ENCODE data around the gene CEACAM16. TPM values are rescaled to one million over a fixed set of nuclear protein-coding genes. Genes with fewer than 3 reads are reported as not detected.

The CEACAM16 gene, protein sequence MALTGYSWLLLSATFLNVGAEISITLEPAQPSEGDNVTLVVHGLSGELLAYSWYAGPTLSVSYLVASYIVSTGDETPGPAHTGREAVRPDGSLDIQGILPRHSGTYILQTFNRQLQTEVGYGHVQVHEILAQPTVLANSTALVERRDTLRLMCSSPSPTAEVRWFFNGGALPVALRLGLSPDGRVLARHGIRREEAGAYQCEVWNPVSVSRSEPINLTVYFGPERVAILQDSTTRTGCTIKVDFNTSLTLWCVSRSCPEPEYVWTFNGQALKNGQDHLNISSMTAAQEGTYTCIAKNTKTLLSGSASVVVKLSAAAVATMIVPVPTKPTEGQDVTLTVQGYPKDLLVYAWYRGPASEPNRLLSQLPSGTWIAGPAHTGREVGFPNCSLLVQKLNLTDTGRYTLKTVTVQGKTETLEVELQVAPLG
- total RNA-seq, result not detected

DNA sequence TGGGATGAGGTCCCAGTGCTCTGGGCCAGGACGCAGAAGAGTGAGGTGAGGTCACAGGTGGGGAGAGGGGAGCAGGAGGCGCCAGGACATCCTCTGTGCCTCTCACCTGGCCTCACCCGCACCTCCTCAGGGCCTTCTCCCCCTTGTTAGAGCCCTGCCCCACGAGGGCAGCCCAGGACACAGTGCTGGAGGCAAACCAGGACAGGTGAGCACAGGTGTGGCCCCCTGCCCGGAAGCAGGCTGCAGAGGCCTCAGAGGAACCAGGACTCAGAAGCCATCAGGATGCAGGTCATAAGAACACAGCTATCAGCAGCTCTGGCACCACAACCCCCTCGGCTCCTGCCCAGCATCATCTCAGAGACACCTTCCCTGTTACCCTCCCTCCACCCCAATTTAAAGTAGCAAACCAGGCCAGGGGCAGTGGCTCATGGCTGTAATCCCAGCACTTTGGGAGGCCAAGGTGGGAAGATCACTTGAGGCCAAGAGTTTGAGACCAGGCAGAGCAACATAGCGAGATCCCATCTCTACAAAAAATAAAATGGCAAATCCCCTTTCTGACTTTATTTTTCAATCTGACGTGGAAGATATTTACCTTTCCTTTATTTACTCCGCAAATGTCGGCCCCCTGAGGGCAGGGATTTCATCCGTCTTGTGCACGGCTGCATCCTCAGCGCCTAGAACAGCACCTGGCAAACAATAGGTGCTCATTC is at the start of gene CEACAM16:
CEACAM16 (plus strand) TSS at position 660 of the 710 bp plus-strand sequence. CDS start 2,306 bp downstream, outside the sequence.
- Mint-ChIP-seq H3K9me3 (no peaks in the 10 kb centered on the region), H3K36me3 (no peaks in the 10 kb centered on the region), H3K27ac (no peak within 1 kb of the TSS)
- DNase-seq (ENCODE audit: low spot score in 2 of 2) (no peak), ATAC-seq (no peak)

DNA sequence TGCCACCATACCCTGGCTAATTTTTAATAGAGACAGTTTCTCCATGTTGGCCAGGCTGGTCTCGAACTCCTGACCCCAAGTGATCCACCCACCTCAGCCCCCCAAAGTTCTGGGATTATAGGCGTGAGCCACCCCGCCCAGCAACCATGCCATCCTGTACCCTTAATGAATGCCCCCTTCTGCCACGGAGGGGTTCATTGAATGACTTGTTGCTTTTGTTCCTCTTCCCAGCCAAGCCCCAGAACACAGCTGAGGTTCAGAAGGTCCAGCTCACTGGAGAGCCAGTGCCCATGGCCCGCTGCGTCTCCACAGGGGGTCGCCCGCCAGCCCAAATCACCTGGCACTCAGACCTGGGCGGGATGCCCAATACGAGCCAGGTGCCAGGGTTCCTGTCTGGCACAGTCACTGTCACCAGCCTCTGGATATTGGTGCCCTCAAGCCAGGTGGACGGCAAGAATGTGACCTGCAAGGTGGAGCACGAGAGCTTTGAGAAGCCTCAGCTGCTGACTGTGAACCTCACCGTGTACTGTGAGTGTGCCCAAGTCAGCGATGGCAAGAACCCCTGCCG is 49.3 kb upstream of the CEACAM16 start:
- no peak for ATAC-seq
- no peak for DNase-seq (ENCODE audit: low spot score in 2 of 2)
- Mint-ChIP-seq H3K9me3 (no peaks in the 10 kb centered on the region), H3K27ac (peak overlapping the region; percentile 5 to 31), H3K36me3 (peaks cover 0 to 6% of the 10 kb centered on the region in 2 donors)

DNA sequence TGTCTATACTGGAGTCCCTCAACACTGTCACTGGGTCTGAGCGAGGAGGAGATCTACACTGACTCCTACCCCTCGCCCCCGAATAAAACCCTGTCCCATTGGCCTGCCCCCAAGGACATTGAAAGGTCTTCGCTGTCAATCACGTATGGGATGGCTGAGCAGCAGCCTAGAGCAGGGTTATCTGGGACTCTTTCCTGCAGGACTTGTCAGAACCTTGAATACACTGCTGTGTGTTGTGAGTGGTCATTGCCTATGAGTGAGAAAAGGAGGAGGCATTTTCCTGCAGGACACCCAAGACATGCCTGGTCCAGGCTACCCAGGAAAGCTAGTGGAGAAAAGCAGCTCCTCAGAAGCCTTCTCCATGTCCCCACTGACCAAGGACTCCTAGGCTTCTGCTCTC is 45.6 kb upstream of the CEACAM16 start:
- ATAC-seq (no peak), DNase-seq (ENCODE audit: low spot score in 2 of 2) (no peak)
- Mint-ChIP-seq H3K27ac (no peak overlapping the region), H3K9me3 (no peaks in the 10 kb centered on the region), H3K36me3 (peaks cover 0 to 5% of the 10 kb centered on the region in 2 donors)

DNA sequence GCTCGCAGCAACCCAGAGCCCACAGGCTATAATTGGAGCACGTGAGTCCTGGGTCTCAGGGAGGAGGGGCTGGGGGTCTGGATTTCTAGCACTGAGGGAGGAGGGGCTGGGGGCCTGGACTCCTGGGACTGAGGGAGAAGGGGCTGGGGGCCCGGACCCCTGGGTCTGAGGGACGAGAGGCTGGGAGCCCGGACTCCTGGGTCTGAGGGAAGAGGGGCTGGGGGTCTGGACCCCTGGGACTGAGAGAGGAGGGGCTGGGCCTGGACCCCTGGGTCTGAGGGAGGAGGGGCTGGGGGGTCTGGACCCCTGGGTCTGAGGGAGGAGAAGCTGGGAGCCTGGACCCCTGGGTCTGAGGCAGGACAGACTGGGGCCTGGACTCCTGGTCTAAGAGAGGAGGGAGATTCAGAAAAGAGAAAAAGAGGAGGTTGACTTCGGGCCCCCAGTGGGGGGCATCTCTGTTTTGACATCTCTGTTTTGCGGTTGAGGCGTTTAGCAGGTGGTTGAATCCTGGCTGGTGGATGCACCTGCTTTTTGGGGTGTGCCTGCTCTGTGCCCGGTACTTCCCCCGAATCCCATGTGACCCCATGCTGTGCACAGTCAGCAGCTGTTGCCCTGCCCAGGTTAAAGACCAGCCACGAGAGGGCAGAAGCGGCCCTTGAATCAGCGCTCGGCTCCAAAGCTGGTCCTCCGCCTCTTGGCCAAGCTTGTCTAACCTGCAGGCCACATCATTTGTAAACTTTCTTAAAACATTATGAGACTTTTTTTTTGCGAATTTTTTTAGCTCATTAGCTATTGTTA is 44.8 kb upstream of the CEACAM16 start:
- DNase-seq (ENCODE audit: low spot score in 2 of 2), result peak; percentile 69 to 74
- peak overlapping the region in 1 of 2 donors; percentile 24 for H3K27ac Mint-ChIP-seq
- no peaks in the 10 kb centered on the region for H3K9me3 Mint-ChIP-seq
- ATAC-seq, result peak; percentile 90 to 96
- H3K36me3 Mint-ChIP-seq, result peaks cover 0 to 5% of the 10 kb centered on the region in 2 donors

DNA sequence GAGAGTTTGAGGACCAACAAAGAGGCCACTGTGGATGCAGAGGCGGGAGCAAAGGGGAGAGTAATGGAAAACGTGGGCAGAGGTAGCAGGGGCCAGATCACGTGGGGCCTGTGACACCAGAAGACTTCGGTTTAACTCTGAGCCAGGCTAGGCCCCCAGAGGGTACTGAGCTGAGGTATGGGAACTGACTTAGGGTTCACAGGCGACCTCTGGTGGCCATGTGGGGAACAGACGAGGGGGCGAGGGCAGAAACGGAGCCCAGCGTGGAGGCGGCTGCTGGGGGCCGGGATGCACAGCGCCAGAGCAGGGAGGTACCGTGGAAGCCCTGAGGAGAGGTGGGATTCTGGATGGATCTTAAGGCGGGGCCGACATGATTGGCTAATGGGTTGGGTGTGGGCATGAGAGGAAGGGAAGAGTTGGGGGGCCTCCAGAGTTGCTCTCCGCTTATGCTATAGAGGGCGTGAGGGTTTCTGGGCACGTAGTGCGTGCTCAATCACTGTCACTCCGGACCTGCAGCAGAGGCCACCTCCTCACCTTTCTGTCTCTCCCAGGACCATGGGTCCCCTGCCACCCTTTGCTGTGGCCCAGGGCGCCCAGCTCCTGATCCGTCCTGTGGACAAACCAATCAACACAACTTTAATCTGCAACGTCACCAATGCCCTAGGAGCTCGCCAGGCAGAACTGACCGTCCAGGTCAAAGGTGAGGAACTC is 41.6 kb upstream of the CEACAM16 start:
- DNase-seq (ENCODE audit: low spot score in 2 of 2), result peak; percentile 64 to 81
- ATAC-seq, result peak; percentile 55 to 76
- peak overlapping the region in 1 of 2 donors; percentile 16 for H3K27ac Mint-ChIP-seq
- H3K36me3 Mint-ChIP-seq, result peaks cover 0 to 5% of the 10 kb centered on the region in 2 donors
- H3K9me3 Mint-ChIP-seq, result no peaks in the 10 kb centered on the region

DNA sequence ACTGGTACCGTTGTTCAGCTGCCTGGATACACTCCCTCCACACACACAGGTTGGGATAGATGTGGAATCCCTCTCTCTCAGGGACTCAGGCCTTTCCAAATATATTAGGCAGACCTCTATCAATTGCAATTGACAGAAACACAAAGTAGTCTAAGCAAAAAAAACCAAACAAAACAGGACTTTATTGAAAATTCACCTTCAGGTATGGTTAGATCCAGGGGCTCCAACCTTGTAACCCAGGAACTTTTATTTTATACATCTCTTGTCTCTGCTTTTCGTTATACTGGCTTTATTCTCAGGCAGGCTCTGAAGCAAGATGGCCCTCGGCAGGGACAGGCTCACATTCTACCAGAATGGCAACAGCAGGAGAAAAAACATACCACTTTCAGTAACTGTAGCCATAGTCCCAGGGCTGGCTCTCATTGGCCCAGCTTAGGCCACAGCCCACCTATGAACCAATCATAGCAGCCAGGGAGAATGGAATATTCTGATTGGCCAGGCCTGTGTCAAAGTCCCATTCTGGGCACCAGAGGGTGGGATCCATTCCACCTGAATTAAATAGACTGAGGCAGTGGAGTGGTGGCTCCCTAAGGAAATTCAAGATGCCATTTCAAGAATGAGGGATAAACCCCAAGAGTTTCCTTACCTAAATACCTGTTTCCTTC is 40.8 kb upstream of the CEACAM16 start:
- Mint-ChIP-seq H3K9me3 (no peaks in the 10 kb centered on the region), H3K36me3 (peaks cover 0 to 5% of the 10 kb centered on the region in 2 donors), H3K27ac (no peak overlapping the region)
- DNase-seq (ENCODE audit: low spot score in 2 of 2) (no peak), ATAC-seq (peak in 1 of 2 donors; percentile 27)

DNA sequence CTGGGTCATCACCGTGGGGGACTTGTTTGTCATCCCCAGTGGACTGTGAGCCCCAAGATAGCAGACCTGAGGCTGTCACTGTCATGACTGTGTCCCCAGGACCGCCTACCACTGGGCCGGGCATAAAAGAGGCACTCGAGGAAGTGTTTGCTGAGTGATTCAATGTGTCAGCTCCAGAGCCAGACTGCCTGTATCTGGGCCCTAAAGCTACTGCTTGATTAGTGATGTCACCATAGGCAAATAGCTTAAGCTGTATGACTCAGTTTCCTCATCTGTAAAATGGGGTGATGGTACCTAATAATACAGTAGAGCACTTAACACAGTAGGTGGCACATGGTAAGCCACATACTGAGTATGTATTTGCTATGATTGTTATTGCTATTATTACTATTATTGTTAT is 38.9 kb upstream of the CEACAM16 start:
- no peak for DNase-seq (ENCODE audit: low spot score in 2 of 2)
- Mint-ChIP-seq H3K36me3 (peaks cover 0 to 5% of the 10 kb centered on the region in 2 donors), H3K27ac (no peak overlapping the region), H3K9me3 (no peaks in the 10 kb centered on the region)
- no peak for ATAC-seq

DNA sequence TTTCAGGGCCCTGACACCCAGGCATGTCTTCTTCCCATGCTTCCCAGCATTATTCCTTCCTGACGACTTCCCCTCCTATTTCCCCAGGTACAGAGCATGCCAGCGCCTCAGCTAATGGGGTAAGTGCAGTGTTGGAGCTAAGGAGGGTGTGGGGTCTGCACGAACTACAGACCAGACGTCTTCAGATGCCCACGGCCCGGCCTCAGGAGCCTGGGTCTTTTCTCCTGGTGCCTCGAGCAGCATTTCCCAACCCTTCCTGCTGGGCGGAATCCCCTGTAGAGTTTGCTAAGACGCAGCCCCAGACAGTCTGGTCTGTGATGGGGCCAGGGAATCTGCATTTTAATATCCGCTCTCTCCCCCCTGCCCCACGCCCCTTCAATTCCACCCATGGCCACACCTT is 37.7 kb upstream of the CEACAM16 start:
- DNase-seq (ENCODE audit: low spot score in 2 of 2) (no peak), ATAC-seq (no peak)
- Mint-ChIP-seq H3K36me3 (no peaks in the 10 kb centered on the region), H3K27ac (no peak overlapping the region), H3K9me3 (no peaks in the 10 kb centered on the region)

DNA sequence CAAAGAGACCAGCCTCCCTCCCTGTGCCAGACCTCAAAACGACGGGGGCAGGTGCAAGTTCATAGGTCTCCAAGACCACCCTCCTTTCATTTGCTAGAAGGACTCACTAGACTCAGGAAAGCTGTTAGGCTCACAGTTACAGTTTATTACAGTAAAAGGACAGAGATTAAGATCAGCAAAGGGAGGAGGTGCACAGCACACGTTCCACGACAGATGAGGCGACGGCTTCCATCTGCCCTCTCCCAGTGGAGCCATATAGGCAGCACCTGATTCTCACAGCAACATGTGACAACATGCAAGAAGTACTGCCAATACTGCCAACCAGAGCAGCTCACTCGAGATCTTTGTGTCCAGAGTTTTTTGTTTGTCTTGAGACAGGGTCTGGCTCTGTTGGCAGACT is 37.0 kb upstream of the CEACAM16 start:
- no peak for DNase-seq (ENCODE audit: low spot score in 2 of 2)
- no peaks in the 10 kb centered on the region for H3K9me3 Mint-ChIP-seq
- ATAC-seq, result no peak
- H3K27ac Mint-ChIP-seq, result no peak overlapping the region
- H3K36me3 Mint-ChIP-seq, result no peaks in the 10 kb centered on the region

DNA sequence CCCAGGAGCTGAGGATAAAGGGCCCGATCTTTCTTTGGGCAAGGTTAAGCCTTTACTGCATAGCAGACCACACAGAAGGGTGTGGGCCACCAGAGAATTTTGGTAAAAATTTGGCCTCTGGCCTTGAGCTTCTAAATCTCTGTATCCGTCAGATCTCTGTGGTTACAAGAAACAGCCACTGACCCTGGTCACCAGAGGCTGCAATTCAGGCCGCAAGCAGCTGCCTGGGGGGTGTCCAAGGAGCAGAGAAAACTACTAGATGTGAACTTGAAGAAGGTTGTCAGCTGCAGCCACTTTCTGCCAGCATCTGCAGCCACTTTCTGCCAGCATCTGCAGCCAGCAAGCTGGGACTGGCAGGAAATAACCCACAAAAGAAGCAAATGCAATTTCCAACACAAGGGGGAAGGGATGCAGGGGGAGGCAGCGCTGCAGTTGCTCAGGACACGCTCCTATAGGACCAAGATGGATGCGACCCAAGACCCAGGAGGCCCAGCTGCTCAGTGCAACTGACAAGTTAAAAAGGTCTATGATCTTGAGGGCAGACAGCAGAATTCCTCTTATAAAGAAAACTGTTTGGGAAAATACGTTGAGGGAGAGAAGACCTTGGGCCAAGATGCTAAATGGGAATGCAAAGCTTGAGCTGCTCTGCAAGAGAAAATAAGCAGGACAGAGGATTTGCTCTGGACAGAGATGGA is 36.1 kb upstream of the CEACAM16 start:
- Mint-ChIP-seq H3K27ac (no peak overlapping the region), H3K36me3 (no peaks in the 10 kb centered on the region), H3K9me3 (no peaks in the 10 kb centered on the region)
- DNase-seq (ENCODE audit: low spot score in 2 of 2) (no peak), ATAC-seq (no peak)

DNA sequence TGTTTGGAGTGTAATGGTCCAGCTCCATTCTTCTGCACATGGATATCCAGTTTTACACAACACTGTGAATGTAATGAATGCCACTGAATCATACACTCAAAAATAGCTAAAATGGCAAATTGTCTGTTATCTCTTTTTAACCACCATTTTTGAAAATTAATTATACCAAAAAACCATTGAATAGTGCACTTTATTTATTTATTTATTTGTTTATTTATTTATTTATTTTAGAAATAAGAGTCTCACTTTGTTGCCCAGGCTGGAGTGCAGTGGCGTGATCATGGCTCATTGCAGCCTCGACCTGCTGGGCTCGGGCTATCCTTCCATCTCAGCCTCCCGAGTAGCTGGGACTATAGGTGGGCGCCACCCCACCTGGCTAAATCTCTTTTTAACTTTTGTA is 35.0 kb upstream of the CEACAM16 start:
- no peak for ATAC-seq
- Mint-ChIP-seq H3K27ac (no peak overlapping the region), H3K9me3 (no peaks in the 10 kb centered on the region), H3K36me3 (no peaks in the 10 kb centered on the region)
- no peak for DNase-seq (ENCODE audit: low spot score in 2 of 2)

DNA sequence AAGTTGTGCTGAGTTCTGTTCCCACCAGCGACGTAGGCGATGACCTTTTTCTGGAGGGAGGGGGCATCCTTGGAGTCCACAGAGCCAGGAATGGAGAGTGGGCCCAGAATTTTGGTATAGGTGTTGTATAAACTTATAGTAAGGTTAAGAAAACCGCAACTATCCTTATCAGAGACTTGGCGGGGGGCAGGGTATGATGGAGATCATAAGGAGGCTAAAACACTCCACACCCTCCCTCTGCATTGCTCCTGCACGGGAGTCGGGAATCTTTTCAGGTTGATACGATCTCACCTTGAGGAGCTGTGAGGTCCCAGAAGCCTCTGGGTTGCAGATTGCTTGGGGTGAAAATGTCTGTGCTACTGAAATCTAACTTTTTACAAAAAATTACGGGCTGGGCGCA is 34.0 kb upstream of the CEACAM16 start:
- ATAC-seq (no peak), DNase-seq (ENCODE audit: low spot score in 2 of 2) (no peak)
- Mint-ChIP-seq H3K27ac (peak overlapping the region in 1 of 2 donors; percentile 36), H3K9me3 (no peaks in the 10 kb centered on the region), H3K36me3 (no peaks in the 10 kb centered on the region)

DNA sequence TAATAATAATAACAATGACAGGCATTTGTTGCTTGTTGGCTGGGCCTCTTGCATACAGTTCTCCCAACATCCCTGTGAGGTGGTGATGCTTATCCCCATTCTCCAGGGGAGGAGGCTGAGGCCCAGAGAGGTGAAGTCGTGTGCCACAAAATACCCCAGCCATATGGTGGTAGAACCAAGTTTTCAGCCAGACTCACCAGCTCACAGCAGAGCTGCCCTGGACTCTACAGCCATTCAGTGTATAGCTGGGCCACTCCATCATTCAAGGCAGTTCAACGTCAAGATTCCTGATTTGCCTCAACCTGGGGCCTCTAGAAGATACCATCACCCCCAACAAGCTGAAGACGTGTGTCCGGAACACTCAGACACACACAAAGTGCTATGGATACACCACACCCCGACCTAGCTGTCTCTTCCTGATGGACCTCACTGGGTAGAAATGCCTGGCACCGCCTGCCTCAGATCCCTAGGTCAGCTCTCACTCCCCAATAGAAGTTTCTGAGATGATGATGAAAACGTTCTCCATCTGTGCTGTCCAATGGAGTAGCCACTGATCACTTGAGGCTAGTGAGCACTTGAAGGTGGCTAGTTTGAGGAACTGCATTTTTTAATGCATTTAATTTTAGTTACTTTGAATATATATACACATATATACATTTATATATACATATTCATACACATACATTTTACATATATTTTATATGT is 31.9 kb upstream of the CEACAM16 start:
- DNase-seq (ENCODE audit: low spot score in 2 of 2) (no peak), ATAC-seq (peak; percentile 41 to 66)
- H3K9me3 Mint-ChIP-seq, result no peaks in the 10 kb centered on the region
- H3K27ac Mint-ChIP-seq, result no peak overlapping the region
- H3K36me3 Mint-ChIP-seq, result no peaks in the 10 kb centered on the region

DNA sequence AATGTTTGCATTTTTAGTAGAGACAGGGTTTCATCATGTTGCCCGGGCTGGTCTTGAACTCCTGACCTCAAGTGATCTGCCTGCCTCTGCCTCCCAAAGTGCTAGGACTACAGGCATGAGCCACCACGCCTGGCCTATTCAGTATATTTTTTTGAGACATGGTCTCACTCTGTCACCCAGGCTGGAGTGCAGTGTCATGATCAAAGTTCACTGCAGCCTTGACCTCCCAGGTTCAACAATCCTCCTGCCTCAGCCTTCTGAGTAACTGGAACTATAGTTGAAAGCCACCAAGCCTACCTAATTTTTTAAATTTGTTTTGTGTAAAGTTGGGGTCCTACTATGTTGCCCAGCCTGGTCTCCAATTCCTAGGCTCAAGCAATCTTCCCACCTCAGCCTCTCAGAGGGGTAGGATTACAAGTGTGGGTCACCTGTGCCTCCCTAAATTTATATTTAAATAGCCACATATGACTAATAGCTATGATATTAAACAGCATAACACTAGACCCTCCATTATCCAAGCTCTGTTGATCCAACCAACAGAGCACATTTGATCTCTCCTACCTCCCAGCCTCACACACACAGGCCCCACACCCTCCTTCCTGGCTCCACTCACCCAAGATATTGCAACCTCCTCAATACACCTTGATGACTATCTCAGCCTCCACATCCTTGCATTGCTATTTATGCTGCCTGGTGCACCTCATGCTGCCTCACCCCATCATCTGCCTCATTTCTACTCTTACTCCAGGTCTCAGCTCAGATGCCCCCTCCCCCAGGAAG is 29.8 kb upstream of the CEACAM16 start:
- DNase-seq (ENCODE audit: low spot score in 2 of 2), result no peak
- H3K27ac Mint-ChIP-seq, result no peak overlapping the region
- H3K36me3 Mint-ChIP-seq, result no peaks in the 10 kb centered on the region
- H3K9me3 Mint-ChIP-seq, result no peaks in the 10 kb centered on the region
- ATAC-seq, result peak; percentile 59
